Measurements from ENCODE around the gene MAMDC2. TPM values are rescaled to one million over a fixed set of nuclear protein-coding genes. Genes with fewer than 3 reads are reported as not detected.

MAMDC2 gene
- polyA plus RNA-seq, 2 of the 4 experiments (the other 2 are of a cell fraction) = 0.30 to 0.34 TPM

GRCh38 chr9:70142101-70142500 is 98.5 kb downstream of the MAMDC2 start:
- DNase-seq (ENCODE audit: low read depth in 1 of 2, low spot score in 1 of 2) (no peak), FAIRE-seq (no peak), ATAC-seq (no peak)
- no peak overlapping the region for H3K4me2 ChIP-seq
- TF ChIP-seq MAFK (IDR thresholded peaks at IDR 0.05; ENCODE audit: partially characterized antibody) = no peak
- TF ChIP-seq EHMT2 (IDR thresholded peaks at IDR 0.05; ENCODE audit: low read depth) = no peak
- TF ChIP-seq ATOH8 (CRISPR knock-in tag; IDR thresholded peaks at IDR 0.05; ENCODE audit: low read depth) = no peak
- TF ChIP-seq HOXA7 (CRISPR knock-in tag; IDR thresholded peaks at IDR 0.05) = no peak
- TF ChIP-seq SMC3 (IDR thresholded peaks at IDR 0.05) = no peak
- no peak for TF ChIP-seq RFX5 (IDR thresholded peaks at IDR 0.05)
- no peak for TF ChIP-seq NR3C1 (IDR thresholded peaks at IDR 0.05)
- TF ChIP-seq CBX8 (IDR thresholded peaks at IDR 0.05) = no peak
- no peak for TF ChIP-seq SREBF2 (IDR thresholded peaks at IDR 0.05)
- TF ChIP-seq CEBPB (IDR thresholded peaks at IDR 0.05) = no peak
- no peak for TF ChIP-seq CTCF (IDR thresholded peaks at IDR 0.05)
- no peak for TF ChIP-seq RAD21 (conservative IDR thresholded peaks at IDR 0.05 in 1 of 2, IDR thresholded peaks at IDR 0.05 in 1 of 2)
- TF ChIP-seq GATA3 (IDR thresholded peaks at IDR 0.05; ENCODE audit: borderline replicate concordance) = no peak
- no peak for TF ChIP-seq FOXS1 (CRISPR knock-in tag; IDR thresholded peaks at IDR 0.05)
- no peak for TF ChIP-seq ELK1 (IDR thresholded peaks at IDR 0.05; ENCODE audit: low read depth, low read length)
- TF ChIP-seq MYC (IDR thresholded peaks at IDR 0.05; ENCODE audit: borderline replicate concordance, low read length) = no peak
- no peak for TF ChIP-seq RARB (CRISPR knock-in tag; IDR thresholded peaks at IDR 0.05)
- TF ChIP-seq EP300 (IDR thresholded peaks at IDR 0.05) = no peak
- no peak for TF ChIP-seq FOSL2 (IDR thresholded peaks at IDR 0.05)
- TF ChIP-seq FOSL2 (CRISPR knock-in tag; IDR thresholded peaks at IDR 0.05) = no peak
- TF ChIP-seq ZSCAN20 (CRISPR knock-in tag; IDR thresholded peaks at IDR 0.05) = no peak
- WGBS (ENCODE audit: missing lambda C conversion rate) = 26% methylated on average over 3 of the region's 3 CpGs
- no peak overlapping the region for H3K4me3 ChIP-seq
- ChIA-PET CTCF (interaction anchor here (1.1 to 1.6 kb wide), 2 partner anchors 8 to 9 kb away, joined by 3 read pairs; no protein-coding TSS in a partner anchor), POLR2A (no interaction called here)
- H3K4me1 ChIP-seq = no peaks in the 10 kb centered on the region
- H3K9me3 ChIP-seq = no peaks in the 10 kb centered on the region
- no peak overlapping the region for H3K27ac ChIP-seq

- ChIA-PET POLR2A (no interaction called here), CTCF (interaction anchor here (1.6 kb wide), 1 partner anchor 9 kb away, joined by 3 read pairs; no protein-coding TSS in a partner anchor)
- Histone ChIP-seq H3K27ac (no peak overlapping the region), H3K4me3 (no peak overlapping the region), H3K4me2 (no peak overlapping the region), H3K4me1 (no peaks in the 10 kb centered on the region), H3K9me3 (no peaks in the 10 kb centered on the region)
- no peak for DNase-seq (ENCODE audit: low read depth in 1 of 2, low spot score in 1 of 2)
- no peak for FAIRE-seq
- ATAC-seq = no peak
- 29% methylated on average over 3 of the region's 3 CpGs for WGBS (ENCODE audit: missing lambda C conversion rate)
- no peak for TF ChIP-seq NPAS2 (CRISPR knock-in tag; IDR thresholded peaks at IDR 0.05; ENCODE audit: borderline replicate concordance)
- TF ChIP-seq NFE2L2 (conservative IDR thresholded peaks at IDR 0.05; ENCODE audit: low read length) = no peak
- no peak for TF ChIP-seq ATOH8 (CRISPR knock-in tag; IDR thresholded peaks at IDR 0.05; ENCODE audit: low read depth)
- no peak for TF ChIP-seq ZSCAN20 (CRISPR knock-in tag; IDR thresholded peaks at IDR 0.05)
- no peak for TF ChIP-seq EP300 (IDR thresholded peaks at IDR 0.05)
- TF ChIP-seq, protein P1, sequence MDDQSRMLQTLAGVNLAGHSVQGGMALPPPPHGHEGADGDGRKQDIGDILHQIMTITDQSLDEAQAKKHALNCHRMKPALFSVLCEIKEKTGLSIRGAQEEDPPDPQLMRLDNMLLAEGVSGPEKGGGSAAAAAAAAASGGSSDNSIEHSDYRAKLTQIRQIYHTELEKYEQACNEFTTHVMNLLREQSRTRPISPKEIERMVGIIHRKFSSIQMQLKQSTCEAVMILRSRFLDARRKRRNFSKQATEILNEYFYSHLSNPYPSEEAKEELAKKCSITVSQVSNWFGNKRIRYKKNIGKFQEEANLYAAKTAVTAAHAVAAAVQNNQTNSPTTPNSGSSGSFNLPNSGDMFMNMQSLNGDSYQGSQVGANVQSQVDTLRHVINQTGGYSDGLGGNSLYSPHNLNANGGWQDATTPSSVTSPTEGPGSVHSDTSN (IDR thresholded peaks at IDR 0.05) = no peak
- TF ChIP-seq ZC3H11A (IDR thresholded peaks at IDR 0.05) = no peak
- no peak for TF ChIP-seq FOSB (CRISPR knock-in tag; IDR thresholded peaks at IDR 0.05)
- no peak for TF ChIP-seq RCOR1 (IDR thresholded peaks at IDR 0.05; ENCODE audit: low read depth, low read length)
- TF ChIP-seq KDM5A (IDR thresholded peaks at IDR 0.05) = no peak
- TF ChIP-seq CHD4 (IDR thresholded peaks at IDR 0.05; ENCODE audit: borderline replicate concordance) = no peak
- no peak for TF ChIP-seq ELK1 (IDR thresholded peaks at IDR 0.05; ENCODE audit: low read depth, low read length)
Measured at GRCh38 chr9:70143394-70144130, 99.9 kb downstream of the MAMDC2 start.
